ENCODE results near the gene RBKS. TPM values are rescaled to one million over a fixed set of nuclear protein-coding genes. Genes with fewer than 3 reads are reported as not detected.
"Not testable (repeated sequence)": the region's sequence is repeated elsewhere in the genome, so short reads cannot be mapped to it uniquely, and the experiment has no call there.

The RBKS gene
- total RNA-seq, 1 experiment from 2014 or later: 4.5 TPM

DNA sequence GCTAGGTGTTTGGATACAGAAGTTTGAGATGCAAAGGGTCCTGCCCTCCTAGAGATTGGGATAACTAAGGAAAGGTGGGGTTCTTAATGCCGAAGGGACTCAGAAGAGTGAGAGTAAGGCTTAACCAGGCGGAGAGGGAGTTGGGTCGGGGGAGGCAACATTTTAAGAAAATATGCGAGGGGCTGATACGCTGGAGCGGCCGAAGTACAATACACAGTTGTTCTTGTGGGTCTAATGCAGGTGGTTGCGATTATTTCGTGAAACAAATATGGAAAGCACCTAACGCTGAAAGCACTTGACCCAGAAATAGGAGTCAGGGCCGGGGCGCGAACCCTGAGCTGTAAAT lies 119.0 kb downstream of the RBKS start:
- intact Hi-C loops (cut with micrococcal nuclease; ENCODE audit: unreplicated experiment): no loop called here
- H3K4me1 ChIP-seq (replicated peaks; ENCODE audit: insufficient read depth): peaks cover 42% of the 10 kb centered on the region
- H3K27ac ChIP-seq: peak overlapping the region; percentile 80
- H3K4me3 ChIP-seq: peak overlapping the region; percentile 93
- ChIA-PET POLR2A (ENCODE audit: unreplicated experiment) (interaction anchor here (0.5 to 0.6 kb wide), 2 partner anchors 206 to 1100 kb away, joined by 5 to 10 read pairs; no protein-coding TSS in a partner anchor), CTCF (no interaction called here)
- H3K27me3 ChIP-seq (ENCODE audit: insufficient read depth, low read depth): no peaks in the 10 kb centered on the region
- no peaks in the 10 kb centered on the region for H3K9me3 ChIP-seq (ENCODE audit: insufficient read depth, low read depth)
- peaks cover 43% of the 10 kb centered on the region for H3F3A ChIP-seq (ENCODE audit: insufficient read depth, low read depth)
- peak overlapping the region; percentile 99 for H3K4me2 ChIP-seq
- peak overlapping the region; percentile 83 for H2AFZ ChIP-seq
- no peak for TF ChIP-seq EZH2 (IDR thresholded peaks at IDR 0.05; ENCODE audit: low read depth)
- H3K9me2 ChIP-seq (ENCODE audit: insufficient read depth): no peaks in the 10 kb centered on the region
- peaks cover 46% of the 10 kb centered on the region for H3K79me2 ChIP-seq (ENCODE audit: low read depth)
- peaks cover 8% of the 10 kb centered on the region; the same call in 1 of the 2 replicates for H4K20me1 ChIP-seq (ENCODE audit: insufficient read depth)
- BruUV-seq (replicated peaks): TSS peak; percentile 100
- no peak for DNase-seq
- H3K36me3 ChIP-seq (ENCODE audit: low read depth): peaks cover 28% of the 10 kb centered on the region

DNA sequence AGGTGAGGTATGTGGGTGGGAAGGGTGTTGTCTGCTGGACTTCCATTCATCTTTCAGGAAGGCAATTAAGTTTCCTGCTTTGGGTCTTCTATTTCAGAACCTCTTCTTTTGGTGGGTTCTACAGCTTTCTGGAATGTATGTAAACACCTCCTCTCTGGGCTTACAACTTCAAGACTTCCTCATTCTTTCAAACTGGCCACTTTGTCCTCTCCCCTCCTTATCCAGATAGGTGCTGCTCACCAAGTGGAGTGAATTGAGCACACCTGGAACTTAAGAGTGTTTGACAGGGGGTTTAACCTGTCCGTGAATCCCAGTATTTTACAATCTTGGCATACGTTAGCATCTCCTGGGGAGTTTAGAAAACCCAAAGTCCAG lies 123.9 kb downstream of the RBKS start:
- intact Hi-C loops (cut with micrococcal nuclease; ENCODE audit: unreplicated experiment): loop anchor here (1.0 kb wide), 5 partner anchors 33 to 626 kb away; partner anchors contain the start of genes BABAM2, FOSL2 and RBKS
- H3K79me2 ChIP-seq (ENCODE audit: low read depth): no peaks in the 10 kb centered on the region; the same call in 1 of the 2 replicates
- H3K36me3 ChIP-seq (ENCODE audit: low read depth): no peaks in the 10 kb centered on the region; the same call in 1 of the 2 replicates
- peaks cover 64% of the 10 kb centered on the region for H3K4me1 ChIP-seq (replicated peaks; ENCODE audit: insufficient read depth)
- ChIA-PET POLR2A (ENCODE audit: unreplicated experiment) (interaction anchor here (0.6 kb wide), 2 partner anchors 60 to 442 kb away, joined by 3 to 5 read pairs; no protein-coding TSS in a partner anchor), CTCF (no interaction called here)
- TF ChIP-seq, protein P1, sequence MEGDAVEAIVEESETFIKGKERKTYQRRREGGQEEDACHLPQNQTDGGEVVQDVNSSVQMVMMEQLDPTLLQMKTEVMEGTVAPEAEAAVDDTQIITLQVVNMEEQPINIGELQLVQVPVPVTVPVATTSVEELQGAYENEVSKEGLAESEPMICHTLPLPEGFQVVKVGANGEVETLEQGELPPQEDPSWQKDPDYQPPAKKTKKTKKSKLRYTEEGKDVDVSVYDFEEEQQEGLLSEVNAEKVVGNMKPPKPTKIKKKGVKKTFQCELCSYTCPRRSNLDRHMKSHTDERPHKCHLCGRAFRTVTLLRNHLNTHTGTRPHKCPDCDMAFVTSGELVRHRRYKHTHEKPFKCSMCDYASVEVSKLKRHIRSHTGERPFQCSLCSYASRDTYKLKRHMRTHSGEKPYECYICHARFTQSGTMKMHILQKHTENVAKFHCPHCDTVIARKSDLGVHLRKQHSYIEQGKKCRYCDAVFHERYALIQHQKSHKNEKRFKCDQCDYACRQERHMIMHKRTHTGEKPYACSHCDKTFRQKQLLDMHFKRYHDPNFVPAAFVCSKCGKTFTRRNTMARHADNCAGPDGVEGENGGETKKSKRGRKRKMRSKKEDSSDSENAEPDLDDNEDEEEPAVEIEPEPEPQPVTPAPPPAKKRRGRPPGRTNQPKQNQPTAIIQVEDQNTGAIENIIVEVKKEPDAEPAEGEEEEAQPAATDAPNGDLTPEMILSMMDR (conservative IDR thresholded peaks at IDR 0.05): no peak
- no peak for TF ChIP-seq EZH2 (IDR thresholded peaks at IDR 0.05; ENCODE audit: low read depth)
- TSS peak; percentile 73 for BruUV-seq (replicated peaks)
- H3K4me2 ChIP-seq: peak overlapping the region; percentile 76
- no peaks in the 10 kb centered on the region for H3K9me2 ChIP-seq (ENCODE audit: insufficient read depth)
- peak overlapping the region; percentile 62; the same call in 1 of the 2 replicates for H2AFZ ChIP-seq
- H3F3A ChIP-seq (ENCODE audit: insufficient read depth, low read depth): peaks cover 56% of the 10 kb centered on the region
- no peaks in the 10 kb centered on the region for H3K9me3 ChIP-seq (ENCODE audit: insufficient read depth, low read depth)
- no peak for DNase-seq
- H3K4me3 ChIP-seq: peak overlapping the region; percentile 39; the same call in 1 of the 2 replicates
- no peaks in the 10 kb centered on the region for H4K20me1 ChIP-seq (ENCODE audit: insufficient read depth)
- peak overlapping the region; percentile 89 for H3K27ac ChIP-seq
- no peaks in the 10 kb centered on the region for H3K27me3 ChIP-seq (ENCODE audit: insufficient read depth, low read depth)

DNA sequence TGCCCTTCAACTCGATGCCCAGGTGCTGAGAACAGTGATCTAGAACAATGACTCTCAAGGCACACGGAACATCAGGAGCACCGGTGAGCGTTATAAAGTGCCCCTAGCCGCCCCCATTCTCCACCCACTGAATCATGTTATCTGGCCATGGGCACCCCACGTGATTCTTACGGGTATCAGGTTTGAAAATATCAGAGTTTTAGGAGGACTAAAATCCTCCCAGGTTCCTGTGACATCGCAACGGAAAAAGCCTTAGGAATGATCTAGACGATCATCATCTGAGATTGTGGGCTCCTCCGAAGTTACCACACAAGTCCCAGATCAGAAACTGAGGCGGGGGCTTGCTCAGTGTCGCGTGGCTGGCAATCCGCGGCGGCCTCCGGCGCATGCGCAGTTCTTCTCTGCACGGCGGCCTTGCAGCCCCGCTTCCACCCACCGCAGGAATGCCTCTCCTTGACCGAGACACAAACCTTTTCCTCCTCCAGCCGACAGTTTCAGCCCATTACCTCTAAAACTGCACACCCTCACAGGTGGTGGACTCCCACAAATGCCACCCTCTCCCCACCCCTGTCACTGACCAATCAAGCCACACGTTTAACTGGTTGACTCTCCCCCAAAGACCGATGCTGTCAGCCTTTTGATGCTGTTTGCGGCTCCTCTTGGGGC lies 124.4 kb downstream of the RBKS start:
- ChIA-PET CTCF (no interaction called here), POLR2A (ENCODE audit: unreplicated experiment) (interaction anchor here (0.6 kb wide), 1 partner anchor 13 kb away, joined by 3 read pairs; no protein-coding TSS in a partner anchor)
- H3K4me1 ChIP-seq (replicated peaks; ENCODE audit: insufficient read depth): peaks cover 65% of the 10 kb centered on the region
- no peaks in the 10 kb centered on the region for H3K9me3 ChIP-seq (ENCODE audit: insufficient read depth, low read depth)
- H2AFZ ChIP-seq: peak overlapping the region; percentile 75
- no peaks in the 10 kb centered on the region for H3K27me3 ChIP-seq (ENCODE audit: insufficient read depth, low read depth)
- H3K4me2 ChIP-seq: peak overlapping the region; percentile 76
- no peaks in the 10 kb centered on the region for H4K20me1 ChIP-seq (ENCODE audit: insufficient read depth)
- H3K9me2 ChIP-seq (ENCODE audit: insufficient read depth): no peaks in the 10 kb centered on the region
- peak; percentile 93 to 97 for DNase-seq
- no peak for TF ChIP-seq EZH2 (IDR thresholded peaks at IDR 0.05; ENCODE audit: low read depth)
- TF ChIP-seq, protein P1 (conservative IDR thresholded peaks at IDR 0.05): no peak
- no peaks in the 10 kb centered on the region; the same call in 1 of the 2 replicates for H3K79me2 ChIP-seq (ENCODE audit: low read depth)
- peak overlapping the region; percentile 39 for H3K4me3 ChIP-seq
- peaks cover 56% of the 10 kb centered on the region for H3F3A ChIP-seq (ENCODE audit: insufficient read depth, low read depth)
- intact Hi-C loops (cut with micrococcal nuclease; ENCODE audit: unreplicated experiment): loop anchor here (1.0 kb wide), 5 partner anchors 34 to 627 kb away; partner anchors contain the start of genes BABAM2, FOSL2 and RBKS
- H3K27ac ChIP-seq: peak overlapping the region; percentile 89
- no TSS peak for BruUV-seq (replicated peaks)
- no peaks in the 10 kb centered on the region; the same call in 1 of the 2 replicates for H3K36me3 ChIP-seq (ENCODE audit: low read depth)

DNA sequence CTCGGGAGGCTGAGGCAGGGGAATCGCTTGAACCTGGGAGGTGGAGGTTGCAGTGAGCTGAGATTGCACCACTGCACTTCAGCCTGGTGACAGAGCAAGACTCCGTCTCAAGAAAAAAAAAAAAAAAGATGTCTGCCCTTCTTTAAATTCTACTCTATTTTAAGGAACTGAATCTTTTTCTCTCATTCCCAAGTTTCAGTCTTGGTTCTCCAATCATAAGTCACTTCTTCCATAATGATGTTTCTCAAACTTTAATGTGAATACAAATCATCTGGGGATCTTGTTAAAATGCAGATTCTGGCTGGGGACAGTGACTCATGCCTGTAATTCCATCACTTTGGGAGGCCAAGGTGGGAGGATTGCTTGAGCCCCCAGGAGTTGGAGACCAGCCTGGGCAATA lies 125.7 kb downstream of the RBKS start:
- H3K79me2 ChIP-seq (ENCODE audit: low read depth); H3K4me2 ChIP-seq; intact Hi-C loops (cut with micrococcal nuclease; ENCODE audit: unreplicated experiment); H3K4me3 ChIP-seq; DNase-seq; H3K9me2 ChIP-seq (ENCODE audit: insufficient read depth); CTCF ChIA-PET; H3K9me3 ChIP-seq (ENCODE audit: insufficient read depth, low read depth); H3K36me3 ChIP-seq (ENCODE audit: low read depth); H4K20me1 ChIP-seq (ENCODE audit: insufficient read depth); H3K27me3 ChIP-seq (ENCODE audit: insufficient read depth, low read depth); H2AFZ ChIP-seq; BruUV-seq (replicated peaks): not testable (repeated sequence)
- peak overlapping the region; percentile 89; the same call in 1 of the 2 replicates for H3K27ac ChIP-seq
- peaks cover 65% of the 10 kb centered on the region for H3F3A ChIP-seq (ENCODE audit: insufficient read depth, low read depth)
- H3K4me1 ChIP-seq (replicated peaks; ENCODE audit: insufficient read depth): peaks cover 71% of the 10 kb centered on the region
- POLR2A ChIA-PET (ENCODE audit: unreplicated experiment): interaction anchor here (0.9 kb wide), 1 partner anchor 254 kb away, joined by 3 read pairs; no protein-coding TSS in a partner anchor

Data from PC-9 (cell line).